Glutamatergic neuron (in vitro differentiated cells): ENCODE data around the gene KLHL36. TPM values are rescaled to one million over a fixed set of nuclear protein-coding genes. Genes with fewer than 3 reads are reported as not detected.

Source experiments
- DNase-seq: peaks from one replicate; pipeline ENCODE4 v3.0.0; 2022
- H3K27ac Mint-ChIP-seq: one replicate; pipeline ENCODE4 v1.8.0; 2020; ENCODE audit warnings: mild to moderate bottlenecking, mixed read lengths, inconsistent platforms; ENCODE audit not compliant: unreplicated experiment
- H3K27me3 Mint-ChIP-seq: one replicate; pipeline ENCODE4 v1.8.0; 2020; ENCODE audit warnings: mild to moderate bottlenecking, moderate library complexity, mixed read lengths, inconsistent platforms; ENCODE audit not compliant: unreplicated experiment
- H3K36me3 Mint-ChIP-seq: one replicate; pipeline ENCODE4 v1.8.0; 2020; ENCODE audit warnings: mild to moderate bottlenecking, mixed read lengths, inconsistent platforms; ENCODE audit not compliant: unreplicated experiment
- H3K4me1 Mint-ChIP-seq: one replicate; pipeline ENCODE4 v1.8.0; 2020; ENCODE audit warnings: mild to moderate bottlenecking, low read depth, mixed read lengths, inconsistent platforms; ENCODE audit not compliant: unreplicated experiment
- H3K4me3 Mint-ChIP-seq: one replicate; pipeline ENCODE4 v1.8.0; 2020; ENCODE audit warnings: mild to moderate bottlenecking, mixed read lengths, inconsistent platforms; ENCODE audit not compliant: unreplicated experiment
- H3K9me3 Mint-ChIP-seq: one replicate; pipeline ENCODE4 v1.8.0; 2020; ENCODE audit warnings: mild to moderate bottlenecking, moderate library complexity, mixed read lengths, inconsistent platforms; ENCODE audit not compliant: unreplicated experiment
- CTCF ChIP-seq: fragments of 200-600 bp; sonication (generic); IDR thresholded peaks from one replicate; pipeline ENCODE4 v1.5.0; 2021; ENCODE audit not compliant: partially characterized antibody, unreplicated experiment
- total RNA-seq: library from RNA; stranded (reverse); fragmentation: NEBNext Ultra II Directional; extraction: Animal tissue kit (Norgen Biotek cat#: 25700); gene quantifications from one replicate; pipeline ENCODE4 v1.2.1, GENCODE V29; 2021; ENCODE audit not compliant: unreplicated experiment

Gene KLHL36
- total RNA-seq, 1 donor from 2014 or later, result 38.2 TPM

GRCh38 chr16:84625556-84625955, 22.8 kb upstream of the KLHL36 start:
- no peak for DNase-seq
- no peaks in the 10 kb centered on the region for H3K27me3 Mint-ChIP-seq

GRCh38 chr16:84628226-84628731, 20.0 kb upstream of the KLHL36 start:
- Mint-ChIP-seq H3K4me1 (peaks cover 5% of the 10 kb centered on the region), H3K27ac (no peak overlapping the region), H3K27me3 (peaks cover 1% of the 10 kb centered on the region), H3K4me3 (no peak overlapping the region), H3K9me3 (peaks cover 4% of the 10 kb centered on the region), H3K36me3 (no peaks in the 10 kb centered on the region)
- no peak for DNase-seq
- TF ChIP-seq CTCF, result no peak

More at GRCh38 chr16:84625556-84625955, 22.8 kb upstream of the KLHL36 start:
- H3K36me3 Mint-ChIP-seq, result no peaks in the 10 kb centered on the region
- TF ChIP-seq CTCF, result no peak
- H3K27ac Mint-ChIP-seq, result no peak overlapping the region
- H3K4me1 Mint-ChIP-seq, result peaks cover 2% of the 10 kb centered on the region
- no peak overlapping the region for H3K4me3 Mint-ChIP-seq
- H3K9me3 Mint-ChIP-seq, result peaks cover 2% of the 10 kb centered on the region

GRCh38 chr16:84629580-84629979, 18.7 kb upstream of the KLHL36 start:
- peaks cover 5% of the 10 kb centered on the region for H3K4me1 Mint-ChIP-seq
- no peak overlapping the region for H3K4me3 Mint-ChIP-seq
- TF ChIP-seq CTCF, result no peak
- peaks cover 1% of the 10 kb centered on the region for H3K27me3 Mint-ChIP-seq
- no peak overlapping the region for H3K27ac Mint-ChIP-seq
- peaks cover 4% of the 10 kb centered on the region for H3K9me3 Mint-ChIP-seq
- DNase-seq, result no peak
- H3K36me3 Mint-ChIP-seq, result no peaks in the 10 kb centered on the region

GRCh38 chr16:84630009-84630408, 18.3 kb upstream of the KLHL36 start:
- no peak overlapping the region for H3K4me3 Mint-ChIP-seq
- H3K9me3 Mint-ChIP-seq, result peaks cover 4% of the 10 kb centered on the region
- no peaks in the 10 kb centered on the region for H3K36me3 Mint-ChIP-seq

More at GRCh38 chr16:84630009-84630408, 18.3 kb upstream of the KLHL36 start:
- Mint-ChIP-seq H3K27ac (no peak overlapping the region), H3K4me1 (peaks cover 5% of the 10 kb centered on the region), H3K27me3 (peaks cover 1% of the 10 kb centered on the region)
- DNase-seq, result no peak
- no peak for TF ChIP-seq CTCF
